Neural progenitor cell (in vitro differentiated cells): ENCODE results near the gene SRP14. TPM values are rescaled to one million over a fixed set of nuclear protein-coding genes. Genes with fewer than 3 reads are reported as not detected.

Experiments used
- DNase-seq: peaks from one replicate; pipeline ENCODE4 v3.0.0-alpha.2; 2016; ENCODE audit warnings: low spot score
- H2AFZ ChIP-seq: fragments of 200-600 bp; sonication (generic); replicated peaks from 2 replicates; pipeline ENCODE4 v1.6.1; 2016; ENCODE audit warnings: antibody characterized with exemption
- H3F3A ChIP-seq: fragments of 200-600 bp; sonication (generic); 2 replicates; pipeline ENCODE4 v1.6.1; 2016; ENCODE audit warnings: antibody characterized with exemption, low read depth
- H3K27ac ChIP-seq: fragments of 200-600 bp; sonication (generic); 2 replicates; pipeline ENCODE4 v1.5.1; 2016; ENCODE audit warnings: mild to moderate bottlenecking
- H3K27me3 ChIP-seq: fragments of 200-600 bp; sonication (generic); 2 replicates; pipeline ENCODE4 v1.6.1; 2016; ENCODE audit warnings: mild to moderate bottlenecking, moderate library complexity
- H3K36me3 ChIP-seq: fragments of 200-600 bp; sonication (generic); 2 replicates; pipeline ENCODE4 v1.5.1; 2016
- H3K4me1 ChIP-seq: fragments of 200-600 bp; sonication (generic); 2 replicates; pipeline ENCODE4 v1.6.1; 2016; ENCODE audit warnings: mixed run types
- H3K4me2 ChIP-seq: fragments of 200-600 bp; sonication (generic); 2 replicates; pipeline ENCODE4 v1.6.1; 2016
- H3K4me3 ChIP-seq: fragments of 200-600 bp; sonication (generic); 2 replicates; pipeline ENCODE4 v1.5.1; 2016
- H3K79me2 ChIP-seq: fragments of 200-600 bp; sonication (generic); 2 replicates; pipeline ENCODE4 v1.6.1; 2016; ENCODE audit warnings: low read depth
- H3K9ac ChIP-seq: fragments of 200-600 bp; sonication (generic); 2 replicates; pipeline ENCODE4 v1.6.1; 2016
- H3K9me3 ChIP-seq: fragments of 200-600 bp; sonication (generic); 2 replicates; pipeline ENCODE4 v1.5.1; 2016; ENCODE audit warnings: low read depth
- H4K20me1 ChIP-seq: fragments of 200-600 bp; sonication (generic); 2 replicates; pipeline ENCODE4 v1.6.1; 2016; ENCODE audit warnings: low read depth
- H3K27ac Mint-ChIP-seq: 3 replicates; pipeline ENCODE4 v1.8.0; 2021; ENCODE audit warnings: mixed read lengths
- H3K27me3 Mint-ChIP-seq: 2 replicates; pipeline ENCODE4 v1.8.0; 2022; ENCODE audit warnings: low read depth, mild to moderate bottlenecking, inconsistent platforms, moderate library complexity, mixed read lengths; ENCODE audit not compliant: insufficient read depth
- H3K36me3 Mint-ChIP-seq: 3 replicates; pipeline ENCODE4 v1.8.0; 2021; ENCODE audit warnings: mixed read lengths
- H3K4me1 Mint-ChIP-seq: 3 replicates; pipeline ENCODE4 v1.8.0; 2021; ENCODE audit warnings: mixed read lengths
- H3K4me3 Mint-ChIP-seq: 3 replicates; pipeline ENCODE4 v1.8.0; 2021; ENCODE audit warnings: mild to moderate bottlenecking, moderate library complexity, mixed read lengths
- H3K9me3 Mint-ChIP-seq: 3 replicates; pipeline ENCODE4 v1.8.0; 2020; ENCODE audit warnings: mixed read lengths
- CTCF ChIP-seq: fragments of 200-600 bp; sonication (generic); IDR thresholded peaks from 2 replicates; pipeline ENCODE4 v1.5.1; 2017; ENCODE audit warnings: antibody characterized with exemption, mild to moderate bottlenecking
- EZH2 ChIP-seq: fragments of 200-600 bp; sonication (generic); IDR thresholded peaks from 2 replicates; pipeline ENCODE4 v1.6.1; 2017; ENCODE audit warnings: antibody characterized with exemption, mild to moderate bottlenecking, moderate library complexity
- EZH2phosphoT487 ChIP-seq: fragments of 200-600 bp; sonication (generic); IDR thresholded peaks from 2 replicates; pipeline ENCODE4 v1.6.1; 2017; ENCODE audit warnings: antibody characterized with exemption
- total RNA-seq: library from RNA; depleted of rRNA; stranded (reverse); fragments of >200 nt; gene quantifications from 2 replicates; pipeline ENCODE4 v1.2.3, GENCODE V29; 2015; ENCODE audit warnings: low replicate concordance

Gene SRP14
- total RNA-seq, 1 donor from 2014 or later, result 461 TPM

- H3K27ac Mint-ChIP-seq, result no peak overlapping the region
- H3K4me1 Mint-ChIP-seq, result peaks cover 43% of the 10 kb centered on the region
- H3K27me3 Mint-ChIP-seq, result peaks cover 17% of the 10 kb centered on the region
- H3K79me2 ChIP-seq, result no peaks in the 10 kb centered on the region
- no peak overlapping the region for H3K4me2 ChIP-seq
- DNase-seq, result no peak
- no peak overlapping the region for H2AFZ ChIP-seq
- TF ChIP-seq EZH2 (no peak), CTCF (no peak), EZH2phosphoT487 (no peak)
- H4K20me1 ChIP-seq, result no peaks in the 10 kb centered on the region
- H3K4me3 Mint-ChIP-seq, result no peak overlapping the region
- no peak overlapping the region for H3K27ac ChIP-seq
- H3K27me3 ChIP-seq, result no peaks in the 10 kb centered on the region
- no peak overlapping the region for H3K9ac ChIP-seq
- peaks cover 3% of the 10 kb centered on the region for H3K36me3 Mint-ChIP-seq
- peaks cover 10% of the 10 kb centered on the region for H3K4me1 ChIP-seq
- H3K9me3 ChIP-seq, result no peaks in the 10 kb centered on the region
- H3K9me3 Mint-ChIP-seq, result peaks cover 2% of the 10 kb centered on the region
- H3F3A ChIP-seq, result peaks cover 14% of the 10 kb centered on the region
- no peaks in the 10 kb centered on the region for H3K36me3 ChIP-seq
- no peak overlapping the region for H3K4me3 ChIP-seq
These were observed 7.9 kb upstream of the SRP14 start for GRCh38 chr15:40046721-40047414.

GRCh38 chr15:40045572-40046217 lies 6.7 kb upstream of the SRP14 start:
- no peak for TF ChIP-seq EZH2
- TF ChIP-seq EZH2phosphoT487, result no peak
- no peak for TF ChIP-seq CTCF
- no peak overlapping the region for H3K4me3 ChIP-seq
- H4K20me1 ChIP-seq, result no peaks in the 10 kb centered on the region
- H3K27me3 ChIP-seq, result no peaks in the 10 kb centered on the region
- H3F3A ChIP-seq, result peaks cover 4% of the 10 kb centered on the region
- peak overlapping the region; percentile 65 for H3K4me2 ChIP-seq
- H3K36me3 Mint-ChIP-seq, result peaks cover 3% of the 10 kb centered on the region
- peaks cover 35% of the 10 kb centered on the region for H3K4me1 Mint-ChIP-seq
- no peak overlapping the region for H3K27ac Mint-ChIP-seq
- H3K4me3 Mint-ChIP-seq, result peak overlapping the region; percentile 63
- no peaks in the 10 kb centered on the region for H3K9me3 ChIP-seq
- peaks cover 14% of the 10 kb centered on the region for H3K27me3 Mint-ChIP-seq
- H2AFZ ChIP-seq, result no peak overlapping the region
- H3K79me2 ChIP-seq, result no peaks in the 10 kb centered on the region
- no peaks in the 10 kb centered on the region for H3K36me3 ChIP-seq
- no peak overlapping the region for H3K27ac ChIP-seq
- DNase-seq, result no peak
- no peak overlapping the region for H3K9ac ChIP-seq
- peaks cover 2% of the 10 kb centered on the region for H3K9me3 Mint-ChIP-seq
- peaks cover 3% of the 10 kb centered on the region for H3K4me1 ChIP-seq

- H3F3A ChIP-seq, result peaks cover 7% of the 10 kb centered on the region
- DNase-seq, result peak; percentile 89
- H3K36me3 ChIP-seq, result no peaks in the 10 kb centered on the region
- Mint-ChIP-seq H3K4me3 (peak overlapping the region; percentile 63), H3K27ac (no peak overlapping the region), H3K36me3 (no peaks in the 10 kb centered on the region), H3K27me3 (peaks cover 13% of the 10 kb centered on the region), H3K9me3 (no peaks in the 10 kb centered on the region), H3K4me1 (peaks cover 37% of the 10 kb centered on the region)
- peak overlapping the region; percentile 73 for H2AFZ ChIP-seq
- no peak overlapping the region for H3K27ac ChIP-seq
- H3K9ac ChIP-seq, result no peak overlapping the region
- peak overlapping the region; percentile 28 for H3K4me3 ChIP-seq
- H3K4me1 ChIP-seq, result peaks cover 3% of the 10 kb centered on the region
- no peaks in the 10 kb centered on the region for H3K79me2 ChIP-seq
- no peaks in the 10 kb centered on the region for H4K20me1 ChIP-seq
- H3K4me2 ChIP-seq, result peak overlapping the region; percentile 65
- TF ChIP-seq EZH2 (no peak), CTCF (peak; percentile 92), EZH2phosphoT487 (no peak)
- H3K9me3 ChIP-seq, result no peaks in the 10 kb centered on the region
- H3K27me3 ChIP-seq, result no peaks in the 10 kb centered on the region
These were observed 6.0 kb upstream of the SRP14 start for GRCh38 chr15:40044717-40045571.
